Loucy (cell line): ENCODE measurements around the gene HEPHL1.

Source experiments
- H2AFZ ChIP-seq: fragments of 200-600 bp; sonication (generic); 2 replicates; pipeline ENCODE4 v1.6.0; 2016; ENCODE audit warnings: antibody characterized with exemption, mild to moderate bottlenecking, low read length, moderate library complexity
- H3F3A ChIP-seq: fragments of 200-600 bp; 2 replicates; pipeline ENCODE4 v1.6.0; 2016; ENCODE audit warnings: antibody characterized with exemption, low read depth, mild to moderate bottlenecking
- H3K27me3 ChIP-seq: fragments of 200-600 bp; sonication (generic); 2 replicates; pipeline ENCODE4 v1.6.1; 2014; ENCODE audit warnings: low read length, mild to moderate bottlenecking; ENCODE audit not compliant: insufficient read depth, poor library complexity, severe bottlenecking
- H3K36me3 ChIP-seq: fragments of 200-600 bp; sonication (generic); 2 replicates; pipeline ENCODE4 v1.6.1; 2016; ENCODE audit warnings: low read length; ENCODE audit not compliant: insufficient read depth
- H3K4me1 ChIP-seq: fragments of 200-600 bp; sonication (generic); 2 replicates; pipeline ENCODE4 v1.5.1; 2014; ENCODE audit warnings: low read length, mild to moderate bottlenecking; ENCODE audit not compliant: insufficient read depth, poor library complexity, severe bottlenecking
- H3K4me2 ChIP-seq: fragments of 200-600 bp; sonication (generic); 2 replicates; pipeline ENCODE4 v1.6.0; 2014; ENCODE audit warnings: antibody characterized with exemption, low read length, low read depth, mild to moderate bottlenecking; ENCODE audit not compliant: poor library complexity, severe bottlenecking
- H3K4me3 ChIP-seq: fragments of 200-600 bp; sonication (generic); 2 replicates; pipeline ENCODE4 v1.5.1; 2014; ENCODE audit warnings: low read length, mild to moderate bottlenecking, mixed read lengths; ENCODE audit not compliant: poor library complexity, severe bottlenecking
- H3K79me2 ChIP-seq: fragments of 200-600 bp; sonication (generic); 2 replicates; pipeline ENCODE4 v1.6.1; 2014; ENCODE audit warnings: low read length; ENCODE audit not compliant: insufficient read depth
- H3K9ac ChIP-seq: fragments of 200-600 bp; sonication (generic); 2 replicates; pipeline ENCODE4 v1.6.0; 2014; ENCODE audit warnings: mild to moderate bottlenecking, low read depth, low read length, moderate library complexity; ENCODE audit not compliant: poor library complexity, severe bottlenecking
- H3K9me2 ChIP-seq: fragments of 200-600 bp; sonication (generic); replicated peaks from 2 replicates; pipeline ENCODE4 v1.6.1; 2016; ENCODE audit warnings: low read depth, low read length, mixed read lengths
- H3K9me3 ChIP-seq: fragments of 200-600 bp; sonication (generic); 2 replicates; pipeline ENCODE4 v1.6.1; 2014; ENCODE audit warnings: mild to moderate bottlenecking, antibody characterized with exemption, low read length, low read depth; ENCODE audit not compliant: insufficient read depth
- H4K20me1 ChIP-seq: fragments of 200-600 bp; sonication (generic); 2 replicates; pipeline ENCODE4 v1.6.0; 2014; ENCODE audit warnings: antibody characterized with exemption, low read length, mild to moderate bottlenecking; ENCODE audit not compliant: insufficient read depth, poor library complexity, severe bottlenecking
- EZH2phosphoT487 ChIP-seq: fragments of 200-600 bp; IDR thresholded peaks from 2 replicates; pipeline ENCODE4 v1.6.1; 2018; ENCODE audit warnings: antibody characterized with exemption, mild to moderate bottlenecking, moderate library complexity, borderline replicate concordance
- TF ChIP-seq, protein P1 (sequence below): fragments of 200-600 bp; sonication (generic); conservative IDR thresholded peaks from 2 replicates; pipeline ENCODE4 v1.5.1; 2014; ENCODE audit warnings: mild to moderate bottlenecking, antibody characterized with exemption, low read length

The HEPHL1 gene

DNA sequence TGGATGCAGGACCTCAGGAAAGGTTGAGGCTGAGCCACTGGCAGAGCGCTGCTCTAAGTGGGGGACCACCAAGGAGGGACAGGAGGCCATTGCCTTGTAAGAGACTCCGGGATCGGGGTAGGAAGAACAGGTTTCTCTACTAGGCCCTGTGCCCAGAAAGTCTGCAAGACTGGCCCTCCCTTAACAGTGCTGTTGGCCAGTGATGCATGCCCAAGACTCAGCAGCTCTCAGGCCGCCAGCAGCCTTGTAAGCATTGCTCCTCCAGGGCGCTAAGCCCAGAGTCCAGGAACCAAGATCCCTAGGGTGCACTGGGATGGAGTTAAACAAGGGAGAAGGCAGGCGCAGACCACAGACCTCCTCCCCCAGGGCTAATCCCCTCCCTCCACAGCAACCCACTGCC lies 68.2 kb downstream of the HEPHL1 start:
- TF ChIP-seq, protein P1, sequence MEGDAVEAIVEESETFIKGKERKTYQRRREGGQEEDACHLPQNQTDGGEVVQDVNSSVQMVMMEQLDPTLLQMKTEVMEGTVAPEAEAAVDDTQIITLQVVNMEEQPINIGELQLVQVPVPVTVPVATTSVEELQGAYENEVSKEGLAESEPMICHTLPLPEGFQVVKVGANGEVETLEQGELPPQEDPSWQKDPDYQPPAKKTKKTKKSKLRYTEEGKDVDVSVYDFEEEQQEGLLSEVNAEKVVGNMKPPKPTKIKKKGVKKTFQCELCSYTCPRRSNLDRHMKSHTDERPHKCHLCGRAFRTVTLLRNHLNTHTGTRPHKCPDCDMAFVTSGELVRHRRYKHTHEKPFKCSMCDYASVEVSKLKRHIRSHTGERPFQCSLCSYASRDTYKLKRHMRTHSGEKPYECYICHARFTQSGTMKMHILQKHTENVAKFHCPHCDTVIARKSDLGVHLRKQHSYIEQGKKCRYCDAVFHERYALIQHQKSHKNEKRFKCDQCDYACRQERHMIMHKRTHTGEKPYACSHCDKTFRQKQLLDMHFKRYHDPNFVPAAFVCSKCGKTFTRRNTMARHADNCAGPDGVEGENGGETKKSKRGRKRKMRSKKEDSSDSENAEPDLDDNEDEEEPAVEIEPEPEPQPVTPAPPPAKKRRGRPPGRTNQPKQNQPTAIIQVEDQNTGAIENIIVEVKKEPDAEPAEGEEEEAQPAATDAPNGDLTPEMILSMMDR, result no peak
- no peak for TF ChIP-seq EZH2phosphoT487
- Histone ChIP-seq H3K9ac (no peak overlapping the region), H3K27me3 (no peaks in the 10 kb centered on the region), H3K36me3 (no peaks in the 10 kb centered on the region), H4K20me1 (no peaks in the 10 kb centered on the region), H3K4me2 (no peak overlapping the region), H2AFZ (no peak overlapping the region), H3K9me3 (no peaks in the 10 kb centered on the region), H3K9me2 (no peaks in the 10 kb centered on the region), H3K79me2 (no peaks in the 10 kb centered on the region), H3K4me1 (no peaks in the 10 kb centered on the region), H3F3A (no peaks in the 10 kb centered on the region), H3K4me3 (no peak overlapping the region)

DNA sequence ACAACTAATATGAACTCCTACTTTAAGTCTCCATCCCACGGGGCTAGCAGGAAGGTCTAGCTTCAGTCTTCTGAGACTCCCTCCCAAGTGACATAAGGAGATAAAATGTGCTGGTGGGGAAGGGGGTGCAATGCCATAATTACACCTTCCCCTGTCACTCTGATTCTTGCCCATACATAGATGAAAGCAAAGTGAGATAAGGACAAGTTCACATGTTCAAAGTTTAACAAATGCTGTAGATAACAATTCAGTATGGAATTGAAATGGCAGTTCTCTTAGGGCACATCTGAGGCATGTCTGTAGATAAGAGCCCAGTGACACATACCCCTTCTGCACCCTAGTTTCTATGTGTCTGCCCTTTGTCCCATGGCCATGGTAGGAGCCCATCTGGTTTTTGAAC lies 69.2 kb downstream of the HEPHL1 start:
- Histone ChIP-seq H4K20me1 (no peaks in the 10 kb centered on the region), H3K4me2 (no peak overlapping the region), H3F3A (no peaks in the 10 kb centered on the region), H3K79me2 (no peaks in the 10 kb centered on the region), H3K9me2 (no peaks in the 10 kb centered on the region), H3K9me3 (no peaks in the 10 kb centered on the region), H3K4me1 (no peaks in the 10 kb centered on the region), H3K4me3 (no peak overlapping the region), H3K27me3 (no peaks in the 10 kb centered on the region), H3K9ac (no peak overlapping the region), H2AFZ (no peak overlapping the region), H3K36me3 (no peaks in the 10 kb centered on the region)
- no peak for TF ChIP-seq EZH2phosphoT487
- TF ChIP-seq, protein P1, result no peak

DNA sequence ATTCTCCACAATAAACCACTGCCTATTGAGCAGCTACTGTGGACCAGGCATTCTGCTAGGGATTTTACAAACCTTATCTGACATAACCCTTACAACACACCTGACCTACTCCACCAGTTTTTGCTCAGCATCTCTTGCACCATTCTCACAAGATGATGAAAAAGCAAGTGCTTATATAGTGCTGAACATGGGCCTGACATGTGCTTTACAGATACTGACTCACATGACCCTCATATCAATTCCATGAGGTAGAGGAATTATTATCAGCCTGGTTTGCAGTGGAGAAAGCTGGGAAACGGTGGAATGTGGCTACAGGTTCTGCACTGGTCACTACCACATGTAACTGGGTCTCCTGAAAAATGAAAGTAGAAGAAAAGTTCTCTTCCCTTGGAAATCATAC lies 69.9 kb downstream of the HEPHL1 start:
- Histone ChIP-seq H3K9ac (no peak overlapping the region), H3K27me3 (no peaks in the 10 kb centered on the region), H3K79me2 (no peaks in the 10 kb centered on the region), H2AFZ (no peak overlapping the region), H3K9me3 (no peaks in the 10 kb centered on the region), H4K20me1 (no peaks in the 10 kb centered on the region), H3K4me1 (no peaks in the 10 kb centered on the region), H3K9me2 (no peaks in the 10 kb centered on the region), H3K36me3 (no peaks in the 10 kb centered on the region), H3K4me3 (no peak overlapping the region), H3F3A (no peaks in the 10 kb centered on the region), H3K4me2 (no peak overlapping the region)
- TF ChIP-seq, protein P1, result no peak
- TF ChIP-seq EZH2phosphoT487, result no peak
